Esophagus (tissue), 2 donors: Measurements from ENCODE around the gene FNBP1L. TPM values are rescaled to one million over a fixed set of nuclear protein-coding genes. Genes with fewer than 3 reads are reported as not detected.

Experiments
- H3K27ac ChIP-seq, 2 donors: one replicate each; pipeline ENCODE4 v1.5.1; 2013; ENCODE audit warnings: low read depth in 2 of 2, mild to moderate bottlenecking in 2 of 2, inconsistent platforms in 1 of 2, low read length in 1 of 2, moderate library complexity in 1 of 2
- H3K27me3 ChIP-seq, 2 donors: one replicate each; pipeline ENCODE4 v1.6.1; 2013; ENCODE audit warnings: low read length in 2 of 2, control low read depth in 1 of 2, mild to moderate bottlenecking in 1 of 2; ENCODE audit not compliant: insufficient read depth in 2 of 2, control insufficient read depth in 1 of 2
- H3K36me3 ChIP-seq, 2 donors: one replicate each; pipeline ENCODE4 v1.6.1; 2013; ENCODE audit warnings: low read length in 1 of 2; ENCODE audit not compliant: control insufficient read depth in 2 of 2, insufficient read depth in 2 of 2
- H3K4me1 ChIP-seq, 2 donors: one replicate each; pipeline ENCODE4 v1.6.1; 2013; ENCODE audit warnings: low read length in 1 of 2; ENCODE audit not compliant: control insufficient read depth in 2 of 2, insufficient read depth in 2 of 2
- H3K4me3 ChIP-seq, 2 donors: one replicate each; pipeline ENCODE4 v1.5.1; 2013; ENCODE audit warnings: low read length in 2 of 2, mild to moderate bottlenecking in 2 of 2, low read depth in 1 of 2, moderate library complexity in 1 of 2
- H3K9me3 ChIP-seq, 2 donors: one replicate each; pipeline ENCODE4 v1.6.1; 2013; ENCODE audit warnings: mild to moderate bottlenecking in 2 of 2, low read depth in 1 of 2, low read length in 1 of 2, moderate library complexity in 1 of 2; ENCODE audit not compliant: control insufficient read depth in 2 of 2, insufficient read depth in 1 of 2
- WGBS, 2 donors: extraction: QIAGEN DNeasy Blood & Tissue Kit; methylation state at CpG; one replicate each; pipeline ENCODE4 v1.1.7; 2013; 5-methylcytosine and 5-hydroxymethylcytosine counted together
- polyA plus RNA-seq, 2 donors: library from polyadenylated mRNA; stranded (reverse); fragments of 200-250 nt; gene quantifications; one replicate each; pipeline ENCODE4 v1.2.3, GENCODE V29; 2013
- donor health status: healthy with polysubstance abuse.
- donor health status: Bipolar disorder and iron deficiency.

The FNBP1L gene
- polyA plus RNA-seq, 2 donors = 4.7 to 7.9 TPM

GRCh38 chr1:93598396-93598795 is 150.5 kb downstream of the FNBP1L start:
- 67 to 77% methylated on average over 2 of the region's 2 CpGs for WGBS, 2 donors
- no peak overlapping the region for H3K4me3 ChIP-seq
- H3K36me3 ChIP-seq = no peaks in the 10 kb centered on the region
- H3K9me3 ChIP-seq = no peaks in the 10 kb centered on the region
- H3K27ac ChIP-seq = peak overlapping the region in 1 of 2 donors; percentile 3
- no peaks in the 10 kb centered on the region for H3K27me3 ChIP-seq
- peaks cover 10 to 12% of the 10 kb centered on the region in 2 donors for H3K4me1 ChIP-seq

GRCh38 chr1:93598861-93599439 is 151.0 kb downstream of the FNBP1L start:
- peaks cover 7 to 12% of the 10 kb centered on the region in 2 donors for H3K4me1 ChIP-seq
- H3K27me3 ChIP-seq = no peaks in the 10 kb centered on the region
- WGBS, 2 donors = 84 to 87% methylated on average over 7 of the region's 7 CpGs
- no peak overlapping the region for H3K4me3 ChIP-seq
- no peaks in the 10 kb centered on the region for H3K9me3 ChIP-seq
- no peaks in the 10 kb centered on the region for H3K36me3 ChIP-seq
- peak overlapping the region in 1 of 2 donors; percentile 22 for H3K27ac ChIP-seq

- H3K27me3 ChIP-seq = no peaks in the 10 kb centered on the region
- H3K4me3 ChIP-seq = no peak overlapping the region
- H3K9me3 ChIP-seq = no peaks in the 10 kb centered on the region
- WGBS, 2 donors = 92 to 96% methylated on average over 6 of the region's 6 CpGs
- peak overlapping the region in 1 of 2 donors; percentile 22 for H3K27ac ChIP-seq
- peaks cover 3 to 12% of the 10 kb centered on the region in 2 donors for H3K4me1 ChIP-seq
- no peaks in the 10 kb centered on the region for H3K36me3 ChIP-seq
Observed at GRCh38 chr1:93599479-93599878, 151.6 kb downstream of the FNBP1L start.

DNA sequence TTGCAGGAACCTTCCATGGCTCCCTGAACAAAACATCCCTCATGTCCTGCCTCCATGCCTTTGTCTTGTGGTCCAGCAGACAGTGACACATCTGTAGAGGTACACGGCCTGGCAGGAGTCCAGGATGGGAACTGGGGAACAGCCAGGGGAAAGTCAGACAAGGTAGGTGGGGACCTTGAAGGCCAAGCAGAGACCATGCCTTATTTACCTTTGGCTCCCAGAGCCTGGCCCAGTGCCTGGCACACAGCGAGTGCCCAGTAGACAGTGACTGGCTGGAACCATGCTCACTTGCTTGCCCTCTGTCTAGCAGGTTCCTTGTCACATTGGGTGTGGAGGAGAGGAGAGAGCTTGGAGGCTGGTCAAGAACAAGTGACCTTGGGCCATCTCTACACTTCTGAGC is 152.7 kb downstream of the FNBP1L start:
- H3K36me3 ChIP-seq = no peaks in the 10 kb centered on the region
- H3K27me3 ChIP-seq = no peaks in the 10 kb centered on the region
- 72 to 83% methylated on average over 2 of the region's 2 CpGs for WGBS, 2 donors
- no peak overlapping the region for H3K27ac ChIP-seq
- H3K9me3 ChIP-seq = no peaks in the 10 kb centered on the region
- peaks cover 3 to 14% of the 10 kb centered on the region in 2 donors for H3K4me1 ChIP-seq
- H3K4me3 ChIP-seq = no peak overlapping the region

DNA sequence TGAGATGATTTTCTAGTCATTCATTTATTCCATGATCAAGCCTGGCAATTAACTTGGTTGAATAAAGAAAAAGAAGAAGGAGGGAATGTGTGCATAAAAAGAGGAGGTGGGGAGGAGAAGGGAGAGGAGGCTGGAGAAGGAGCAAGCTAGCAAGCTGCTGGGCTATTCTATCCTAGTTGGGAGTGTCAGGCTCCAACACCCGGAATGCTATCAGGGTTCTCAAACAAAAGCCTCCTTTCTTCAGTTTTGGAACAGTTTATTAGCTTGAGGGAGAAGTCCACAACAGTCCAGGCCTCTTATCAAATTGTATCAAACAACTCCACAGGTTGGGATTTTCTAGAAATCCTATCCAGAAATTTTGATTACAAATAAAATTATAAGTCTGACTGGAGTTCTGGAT is 153.8 kb downstream of the FNBP1L start:
- WGBS, 2 donors = 72 to 74% methylated on average over 1 of the region's 1 CpG
- no peak overlapping the region for H3K27ac ChIP-seq
- no peaks in the 10 kb centered on the region for H3K9me3 ChIP-seq
- no peaks in the 10 kb centered on the region for H3K27me3 ChIP-seq
- no peaks in the 10 kb centered on the region for H3K36me3 ChIP-seq
- H3K4me1 ChIP-seq = peaks cover 3 to 14% of the 10 kb centered on the region in 2 donors
- H3K4me3 ChIP-seq = no peak overlapping the region

DNA sequence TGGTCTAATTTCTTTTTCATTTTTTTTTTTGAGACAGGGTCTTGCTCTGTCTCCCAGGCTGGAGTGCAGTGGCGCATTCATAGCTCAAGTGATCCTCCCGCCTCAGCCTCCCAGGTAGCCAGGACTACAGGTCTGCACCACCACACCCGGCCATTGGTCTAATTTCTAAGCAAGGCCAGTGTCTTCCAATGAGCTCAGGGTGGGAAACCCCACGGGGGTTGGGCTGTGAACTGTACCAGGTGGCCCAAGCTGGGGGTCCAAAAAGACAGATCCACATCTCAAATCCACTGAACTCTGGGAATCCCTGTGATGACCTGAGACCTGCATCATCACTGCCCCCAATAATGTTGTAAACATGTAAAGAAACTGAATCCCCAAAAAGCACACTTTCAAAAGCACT is 154.2 kb downstream of the FNBP1L start:
- peaks cover 3 to 14% of the 10 kb centered on the region in 2 donors for H3K4me1 ChIP-seq
- H3K9me3 ChIP-seq = no peaks in the 10 kb centered on the region
- H3K27me3 ChIP-seq = no peaks in the 10 kb centered on the region
- no peak overlapping the region for H3K4me3 ChIP-seq
- no peak overlapping the region for H3K27ac ChIP-seq
- 88 to 92% methylated on average over 4 of the region's 4 CpGs for WGBS, 2 donors
- H3K36me3 ChIP-seq = no peaks in the 10 kb centered on the region

GRCh38 chr1:93603106-93603505 is 155.2 kb downstream of the FNBP1L start:
- no peak overlapping the region for H3K27ac ChIP-seq
- WGBS, 2 donors = 78 to 82% methylated on average over 3 of the region's 3 CpGs

DNA sequence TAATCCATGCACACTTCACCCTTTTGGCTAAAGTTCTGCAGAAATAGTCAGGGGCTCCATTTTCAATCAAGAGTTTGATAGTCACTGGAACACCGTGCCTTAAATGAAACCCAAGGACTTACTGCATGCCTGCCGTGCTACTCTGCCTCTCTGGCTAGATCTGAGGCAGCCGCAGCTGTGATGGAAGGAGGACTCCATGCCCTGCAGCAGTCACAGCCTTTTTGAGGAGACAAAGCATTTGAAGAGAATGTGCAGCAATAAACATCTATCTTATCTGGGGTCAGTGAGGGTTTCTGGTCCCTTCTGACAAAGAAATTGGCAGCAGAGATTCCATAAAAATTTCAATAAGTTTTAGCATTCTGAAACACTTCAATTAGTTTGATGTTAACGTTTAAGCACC is 155.7 kb downstream of the FNBP1L start:
- Histone ChIP-seq H3K36me3 (no peaks in the 10 kb centered on the region), H3K27ac (no peak overlapping the region), H3K27me3 (no peaks in the 10 kb centered on the region), H3K4me3 (no peak overlapping the region), H3K4me1 (peaks cover 5 to 14% of the 10 kb centered on the region in 2 donors), H3K9me3 (no peaks in the 10 kb centered on the region)
- 66 to 74% methylated on average over 4 of the region's 4 CpGs for WGBS, 2 donors

More at GRCh38 chr1:93603106-93603505, 155.2 kb downstream of the FNBP1L start:
- Histone ChIP-seq H3K27me3 (no peaks in the 10 kb centered on the region), H3K4me3 (no peak overlapping the region), H3K9me3 (no peaks in the 10 kb centered on the region), H3K4me1 (peaks cover under 1 to 14% of the 10 kb centered on the region in 2 donors), H3K36me3 (no peaks in the 10 kb centered on the region)
